Transverse colon (tissue), 3 donors: Measurements from ENCODE around the gene LHX2.

Source experiments
- POLR2A ChIP-seq: fragments of 450-650 bp; IDR thresholded peaks from one replicate; pipeline ENCODE4 v1.6.1; 2016; ENCODE audit warnings: antibody characterized with exemption, mild to moderate bottlenecking, moderate library complexity
- TF ChIP-seq, protein P1 (sequence below), 5 experiments: fragments of 200-600 bp in 3 of 5; fragments of 450-650 bp in 2 of 5; sonication (generic) in 3 of 5; IDR thresholded peaks; 1 replicate in 2 of 5; 2 replicates in 3 of 5; pipeline ENCODE4 v1.5.1; 2016 to 2017; ENCODE audit warnings: antibody characterized with exemption in 5 of 5, inconsistent platforms in 3 of 5, mild to moderate bottlenecking in 2 of 5, moderate library complexity in 1 of 5

DNA sequence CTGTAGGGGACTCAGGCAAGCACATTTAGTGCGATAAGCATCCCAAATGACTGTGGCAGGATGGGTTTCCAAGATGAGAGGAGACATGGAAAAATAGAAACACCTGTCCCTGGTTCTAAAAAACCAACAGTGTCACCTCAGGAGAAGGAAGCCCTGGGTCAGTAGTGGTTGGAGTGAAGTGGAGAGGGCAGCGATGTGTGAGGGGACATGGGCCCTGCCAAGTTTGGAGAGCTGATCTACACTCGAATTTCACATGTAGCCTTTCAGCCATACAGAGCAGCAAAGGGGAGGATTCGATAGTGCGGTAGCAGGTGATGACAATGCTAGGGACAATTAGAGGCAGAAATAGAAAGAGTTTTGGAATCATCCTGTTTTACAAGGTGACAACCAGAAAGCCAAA, 32.6 kb upstream of the LHX2 start:
- TF ChIP-seq, protein P1, sequence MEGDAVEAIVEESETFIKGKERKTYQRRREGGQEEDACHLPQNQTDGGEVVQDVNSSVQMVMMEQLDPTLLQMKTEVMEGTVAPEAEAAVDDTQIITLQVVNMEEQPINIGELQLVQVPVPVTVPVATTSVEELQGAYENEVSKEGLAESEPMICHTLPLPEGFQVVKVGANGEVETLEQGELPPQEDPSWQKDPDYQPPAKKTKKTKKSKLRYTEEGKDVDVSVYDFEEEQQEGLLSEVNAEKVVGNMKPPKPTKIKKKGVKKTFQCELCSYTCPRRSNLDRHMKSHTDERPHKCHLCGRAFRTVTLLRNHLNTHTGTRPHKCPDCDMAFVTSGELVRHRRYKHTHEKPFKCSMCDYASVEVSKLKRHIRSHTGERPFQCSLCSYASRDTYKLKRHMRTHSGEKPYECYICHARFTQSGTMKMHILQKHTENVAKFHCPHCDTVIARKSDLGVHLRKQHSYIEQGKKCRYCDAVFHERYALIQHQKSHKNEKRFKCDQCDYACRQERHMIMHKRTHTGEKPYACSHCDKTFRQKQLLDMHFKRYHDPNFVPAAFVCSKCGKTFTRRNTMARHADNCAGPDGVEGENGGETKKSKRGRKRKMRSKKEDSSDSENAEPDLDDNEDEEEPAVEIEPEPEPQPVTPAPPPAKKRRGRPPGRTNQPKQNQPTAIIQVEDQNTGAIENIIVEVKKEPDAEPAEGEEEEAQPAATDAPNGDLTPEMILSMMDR (IDR thresholded peaks at IDR 0.05): no peak
- TF ChIP-seq POLR2A: no peak
